Ecto neural progenitor cell (in vitro differentiated cells): Measurements from ENCODE around the gene TNRC6A.
"Not testable (repeated sequence)": the region's sequence is repeated elsewhere in the genome, so short reads cannot be mapped to it uniquely, and the experiment has no call there.

Experiments used
- DNase-seq: peaks from one replicate; pipeline ENCODE4 v3.0.0-alpha.2; 2018; ENCODE audit warnings: low spot score

The TNRC6A gene

GRCh38 chr16:24758373-24758772 is 28.9 kb downstream of the TNRC6A start:
- no peak for DNase-seq

GRCh38 chr16:24759006-24759405 is 29.6 kb downstream of the TNRC6A start:
- DNase-seq = no peak

GRCh38 chr16:24761526-24761925 is 32.1 kb downstream of the TNRC6A start:
- no peak for DNase-seq

GRCh38 chr16:24764916-24765315 is 35.5 kb downstream of the TNRC6A start:
- no peak for DNase-seq

- no peak for DNase-seq
These were observed 36.6 kb downstream of the TNRC6A start for GRCh38 chr16:24766057-24766456.

- DNase-seq = no peak
These were observed 40.4 kb downstream of the TNRC6A start for GRCh38 chr16:24769806-24770205.

GRCh38 chr16:24771132-24771778 is 41.8 kb downstream of the TNRC6A start:
- no peak for DNase-seq

GRCh38 chr16:24771779-24772157 is 42.3 kb downstream of the TNRC6A start:
- no peak for DNase-seq

- no peak for DNase-seq
These were observed 44.4 kb downstream of the TNRC6A start for GRCh38 chr16:24773771-24774427.

- no peak for DNase-seq
These were observed 45.1 kb downstream of the TNRC6A start for GRCh38 chr16:24774510-24774909.

- no peak for DNase-seq
These were observed 46.0 kb downstream of the TNRC6A start for GRCh38 chr16:24775455-24775854.

GRCh38 chr16:24776501-24777220 is 47.2 kb downstream of the TNRC6A start:
- DNase-seq = no peak

GRCh38 chr16:24778671-24779070 is 49.2 kb downstream of the TNRC6A start:
- no peak for DNase-seq

- no peak for DNase-seq
These were observed 51.8 kb downstream of the TNRC6A start for GRCh38 chr16:24781256-24781655.

- DNase-seq = no peak
These were observed 54.7 kb downstream of the TNRC6A start for GRCh38 chr16:24784121-24784520.

GRCh38 chr16:24789881-24790280 is 60.4 kb downstream of the TNRC6A start:
- no peak for DNase-seq

- DNase-seq = no peak
These were observed 71.1 kb downstream of the TNRC6A start for GRCh38 chr16:24800586-24800985.

GRCh38 chr16:24801761-24802302 is 72.4 kb downstream of the TNRC6A start:
- DNase-seq = no peak

GRCh38 chr16:24805484-24805883 is 76.0 kb downstream of the TNRC6A start:
- DNase-seq = no peak

- DNase-seq = no peak
These were observed 77.8 kb downstream of the TNRC6A start for GRCh38 chr16:24807301-24807700.

GRCh38 chr16:24810951-24811843 is 81.7 kb downstream of the TNRC6A start:
- no peak for DNase-seq

- not testable (repeated sequence) for DNase-seq
These were observed 83.4 kb downstream of the TNRC6A start for GRCh38 chr16:24812813-24813212.
